ENCODE results near the gene STAC3. TPM values are rescaled to one million over a fixed set of nuclear protein-coding genes. Genes with fewer than 3 reads are reported as not detected.

STAC3 gene
- total and polyA plus RNA-seq, 2 experiments from 2014 or later, result 5.4 to 28.4 TPM

- DNase-seq (ENCODE audit: low read depth in 1 of 2, low spot score in 1 of 2), result no peak
- peaks cover 97% of the 10 kb centered on the region for H3K27me3 ChIP-seq
- no peaks in the 10 kb centered on the region for H3K36me3 ChIP-seq
- no peaks in the 10 kb centered on the region for H3K4me1 ChIP-seq (ENCODE audit: low read depth)
- no peak for TF ChIP-seq CTCF (IDR thresholded peaks at IDR 0.05; ENCODE audit: low read depth, low read length)
- H3K4me3 ChIP-seq, result no peak overlapping the region
- no peak overlapping the region for H3K27ac ChIP-seq
- H3K9me3 ChIP-seq (ENCODE audit: low read depth), result no peaks in the 10 kb centered on the region
Observed at GRCh38 chr12:57218030-57218853, 32.7 kb downstream of the STAC3 start.

DNA sequence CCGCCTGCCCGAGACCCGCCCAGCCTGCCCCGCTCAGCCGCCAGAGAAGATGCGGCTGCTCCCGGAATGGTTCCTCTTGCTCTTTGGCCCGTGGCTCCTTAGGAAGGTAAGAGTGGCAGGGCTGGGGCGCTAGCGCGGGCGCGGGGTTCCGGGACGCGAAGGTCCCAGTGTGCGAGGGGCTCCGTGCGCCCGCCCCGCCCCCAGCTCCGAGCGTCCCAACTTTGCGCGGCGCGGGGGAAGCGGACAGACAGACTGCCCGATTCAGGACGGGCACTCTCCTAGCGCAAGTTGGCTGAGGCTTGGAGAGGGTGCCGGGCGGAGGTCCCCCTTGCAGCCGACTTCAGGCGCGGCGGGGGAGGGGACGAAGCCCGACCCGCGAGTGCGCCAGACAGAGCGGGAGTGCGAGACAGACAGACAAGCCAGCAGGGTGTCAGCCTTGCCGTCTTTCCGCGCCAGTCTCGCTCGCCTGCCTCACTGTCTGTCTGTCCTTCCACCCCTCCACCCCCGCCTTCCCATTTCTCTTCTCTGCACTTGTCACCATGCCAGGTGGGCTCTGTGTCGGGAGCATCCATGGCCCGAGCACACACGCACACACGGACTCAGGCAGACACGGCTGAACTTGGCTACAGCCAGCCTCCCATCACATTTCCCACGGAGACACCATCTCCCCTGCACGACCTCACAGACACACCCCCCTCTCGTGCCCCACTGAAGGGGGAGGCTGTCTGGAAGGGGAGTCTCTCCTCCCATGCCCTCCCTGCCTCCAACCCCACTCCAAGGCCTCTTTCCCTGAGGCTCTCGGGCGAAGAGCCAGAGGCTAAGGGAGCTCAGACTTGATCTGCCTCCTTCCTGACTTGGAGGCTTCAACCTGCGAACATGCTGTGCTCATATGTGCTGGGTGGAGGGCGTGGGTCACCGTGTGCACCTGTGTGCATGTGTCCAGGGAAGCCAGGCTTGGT, 33.8 kb downstream of the STAC3 start:
- H3K27ac ChIP-seq, result no peak overlapping the region
- TF ChIP-seq CTCF (IDR thresholded peaks at IDR 0.05; ENCODE audit: low read depth, low read length), result no peak
- no peaks in the 10 kb centered on the region for H3K4me1 ChIP-seq (ENCODE audit: low read depth)
- H3K27me3 ChIP-seq, result peaks cover 86% of the 10 kb centered on the region
- no peaks in the 10 kb centered on the region for H3K9me3 ChIP-seq (ENCODE audit: low read depth)
- no peaks in the 10 kb centered on the region for H3K36me3 ChIP-seq
- DNase-seq (ENCODE audit: low read depth in 1 of 2, low spot score in 1 of 2), result no peak
- peak overlapping the region; percentile 31 for H3K4me3 ChIP-seq

GRCh38 chr12:57216014-57216911, 34.7 kb downstream of the STAC3 start, which contains the start of gene NXPH4:
Gene NXPH4 (plus strand): TSS chr12:57216794. CDS start chr12:57216970, 176 bp downstream.
- Histone ChIP-seq H3K27me3 (peaks cover 77% of the 10 kb centered on the region), H3K36me3 (no peaks in the 10 kb centered on the region), H3K27ac (no peak within 1 kb of the TSS), H3K4me1 (ENCODE audit: low read depth) (no peaks in the 10 kb centered on the region), H3K4me3 (peak within 1 kb of the TSS; percentile 31), H3K9me3 (ENCODE audit: low read depth) (no peaks in the 10 kb centered on the region)
- TF ChIP-seq CTCF (IDR thresholded peaks at IDR 0.05; ENCODE audit: low read depth, low read length), result no peak
- DNase-seq (ENCODE audit: low read depth in 1 of 2, low spot score in 1 of 2), result peak in 1 of 2 donors; percentile 45

- H3K4me1 ChIP-seq (ENCODE audit: low read depth), result no peaks in the 10 kb centered on the region
- no peak for TF ChIP-seq CTCF (IDR thresholded peaks at IDR 0.05; ENCODE audit: low read depth, low read length)
- peaks cover 3% of the 10 kb centered on the region for H3K36me3 ChIP-seq
- no peak for DNase-seq (ENCODE audit: low read depth in 1 of 2, low spot score in 1 of 2)
- no peak overlapping the region for H3K4me3 ChIP-seq
- H3K27me3 ChIP-seq, result peaks cover 71% of the 10 kb centered on the region
- H3K27ac ChIP-seq, result no peak overlapping the region
- H3K9me3 ChIP-seq (ENCODE audit: low read depth), result no peaks in the 10 kb centered on the region
Observed at GRCh38 chr12:57215668-57216013, 35.3 kb downstream of the STAC3 start.

- H3K4me1 ChIP-seq (ENCODE audit: low read depth), result no peaks in the 10 kb centered on the region
- H3K36me3 ChIP-seq, result peaks cover 4% of the 10 kb centered on the region
- H3K27ac ChIP-seq, result no peak overlapping the region
- H3K9me3 ChIP-seq (ENCODE audit: low read depth), result no peaks in the 10 kb centered on the region
- no peak for TF ChIP-seq CTCF (IDR thresholded peaks at IDR 0.05; ENCODE audit: low read depth, low read length)
- no peak for DNase-seq (ENCODE audit: low read depth in 1 of 2, low spot score in 1 of 2)
- peaks cover 65% of the 10 kb centered on the region for H3K27me3 ChIP-seq
- H3K4me3 ChIP-seq, result no peak overlapping the region
Observed at GRCh38 chr12:57215065-57215464, 35.9 kb downstream of the STAC3 start.

Measured in cardiac muscle cell (in vitro differentiated cells and primary cell).